ENCODE results near the gene VDR.

Gene VDR

GRCh38 chr12:47938093-47938492 lies 33.3 kb upstream of the VDR start:
- H4K20me1 ChIP-seq (ENCODE audit: control insufficient read depth, insufficient read depth, low read depth, low read length), result no peaks in the 10 kb centered on the region
- H3K4me1 ChIP-seq (ENCODE audit: control insufficient read depth, low read length), result peaks cover 4% of the 10 kb centered on the region; the same call in 1 of the 2 replicates
- H3K9me3 ChIP-seq (ENCODE audit: control insufficient read depth, insufficient read depth, low read length), result no peaks in the 10 kb centered on the region
- H3K4me3 ChIP-seq (ENCODE audit: low read length), result no peak overlapping the region
- no peaks in the 10 kb centered on the region for H3K79me2 ChIP-seq (ENCODE audit: control insufficient read depth, low read length)
- no peaks in the 10 kb centered on the region; the same call in 1 of the 2 replicates for H3K27me3 ChIP-seq (ENCODE audit: control insufficient read depth, low read length)
- H3F3A ChIP-seq (ENCODE audit: control insufficient read depth, insufficient read depth), result 0 out of 2 replicates have a peak, but pooled peaks cover 2% of the 10 kb centered on the region
- no peak overlapping the region for H3K4me2 ChIP-seq (ENCODE audit: low read length)
- H3K36me3 ChIP-seq (ENCODE audit: control insufficient read depth, low read length), result no peaks in the 10 kb centered on the region
- H3K27ac ChIP-seq (ENCODE audit: low read depth, low read length), result no peak overlapping the region
- TF ChIP-seq EZH2phosphoT487 (IDR thresholded peaks at IDR 0.05; ENCODE audit: borderline replicate concordance, low read length), result no peak
- no peak for TF ChIP-seq CTCF (IDR thresholded peaks at IDR 0.05; ENCODE audit: low read depth, low read length, poor library complexity, severe bottlenecking)
- H3K9me2 ChIP-seq (replicated peaks; ENCODE audit: control insufficient read depth, low read length), result no peaks in the 10 kb centered on the region

GRCh38 chr12:47935184-47935583 lies 30.4 kb upstream of the VDR start:
- Histone ChIP-seq H3K4me1 (ENCODE audit: control insufficient read depth, low read length) (no peaks in the 10 kb centered on the region; the same call in 1 of the 2 replicates), H4K20me1 (ENCODE audit: control insufficient read depth, insufficient read depth, low read depth, low read length) (no peaks in the 10 kb centered on the region), H3K4me2 (ENCODE audit: low read length) (no peak overlapping the region), H3K27me3 (ENCODE audit: control insufficient read depth, low read length) (peaks cover 9% of the 10 kb centered on the region; the same call in 1 of the 2 replicates), H3K79me2 (ENCODE audit: control insufficient read depth, low read length) (no peaks in the 10 kb centered on the region), H3K9me3 (ENCODE audit: control insufficient read depth, insufficient read depth, low read length) (no peaks in the 10 kb centered on the region), H3K4me3 (ENCODE audit: low read length) (no peak overlapping the region), H3K27ac (ENCODE audit: low read depth, low read length) (no peak overlapping the region), H3K36me3 (ENCODE audit: control insufficient read depth, low read length) (no peaks in the 10 kb centered on the region), H3K9me2 (replicated peaks; ENCODE audit: control insufficient read depth, low read length) (no peaks in the 10 kb centered on the region), H3F3A (ENCODE audit: control insufficient read depth, insufficient read depth) (0 out of 2 replicates have a peak, but pooled peaks cover 2% of the 10 kb centered on the region)
- TF ChIP-seq EZH2phosphoT487 (IDR thresholded peaks at IDR 0.05; ENCODE audit: borderline replicate concordance, low read length), result no peak
- no peak for TF ChIP-seq CTCF (IDR thresholded peaks at IDR 0.05; ENCODE audit: low read depth, low read length, poor library complexity, severe bottlenecking)

GRCh38 chr12:47931187-47931586 lies 26.4 kb upstream of the VDR start:
- Histone ChIP-seq H3K9me3 (ENCODE audit: control insufficient read depth, insufficient read depth, low read length) (no peaks in the 10 kb centered on the region), H3F3A (ENCODE audit: control insufficient read depth, insufficient read depth) (0 out of 2 replicates have a peak, but pooled peaks cover 2% of the 10 kb centered on the region), H3K27ac (ENCODE audit: low read depth, low read length) (no peak overlapping the region), H3K36me3 (ENCODE audit: control insufficient read depth, low read length) (no peaks in the 10 kb centered on the region), H3K4me2 (ENCODE audit: low read length) (no peak overlapping the region), H3K9me2 (replicated peaks; ENCODE audit: control insufficient read depth, low read length) (no peaks in the 10 kb centered on the region), H3K4me1 (ENCODE audit: control insufficient read depth, low read length) (no peaks in the 10 kb centered on the region), H4K20me1 (ENCODE audit: control insufficient read depth, insufficient read depth, low read depth, low read length) (no peaks in the 10 kb centered on the region), H3K27me3 (ENCODE audit: control insufficient read depth, low read length) (peaks cover 17% of the 10 kb centered on the region), H3K79me2 (ENCODE audit: control insufficient read depth, low read length) (no peaks in the 10 kb centered on the region), H3K4me3 (ENCODE audit: low read length) (no peak overlapping the region)
- no peak for TF ChIP-seq EZH2phosphoT487 (IDR thresholded peaks at IDR 0.05; ENCODE audit: borderline replicate concordance, low read length)

- Histone ChIP-seq H3K27ac (ENCODE audit: low read depth, low read length) (no peak overlapping the region), H3K27me3 (ENCODE audit: control insufficient read depth, low read length) (peaks cover 21% of the 10 kb centered on the region), H3K9me3 (ENCODE audit: control insufficient read depth, insufficient read depth, low read length) (no peaks in the 10 kb centered on the region), H3K9me2 (replicated peaks; ENCODE audit: control insufficient read depth, low read length) (no peaks in the 10 kb centered on the region), H3K4me3 (ENCODE audit: low read length) (no peak overlapping the region), H3K4me1 (ENCODE audit: control insufficient read depth, low read length) (no peaks in the 10 kb centered on the region), H3K79me2 (ENCODE audit: control insufficient read depth, low read length) (no peaks in the 10 kb centered on the region), H3K36me3 (ENCODE audit: control insufficient read depth, low read length) (no peaks in the 10 kb centered on the region), H4K20me1 (ENCODE audit: control insufficient read depth, insufficient read depth, low read depth, low read length) (no peaks in the 10 kb centered on the region), H3F3A (ENCODE audit: control insufficient read depth, insufficient read depth) (no peaks in the 10 kb centered on the region), H3K4me2 (ENCODE audit: low read length) (no peak overlapping the region)
- no peak for TF ChIP-seq CTCF (IDR thresholded peaks at IDR 0.05; ENCODE audit: low read depth, low read length, poor library complexity, severe bottlenecking)
- TF ChIP-seq EZH2phosphoT487 (IDR thresholded peaks at IDR 0.05; ENCODE audit: borderline replicate concordance, low read length), result no peak
Observed at GRCh38 chr12:47930634-47931033, 25.8 kb upstream of the VDR start.
